HEK293 (cell line): Measurements from ENCODE around the gene CASKIN1.

Experiments used
- CTCF ChIP-seq: fragments of 450-650 bp; formaldehyde crosslinking; IDR thresholded peaks from 2 replicates; pipeline ENCODE4 v1.5.1; 2016; ENCODE audit warnings: missing biosample characterization, missing genetic modification characterization
- KLF1 ChIP-seq: fragments of 450-650 bp; formaldehyde crosslinking; IDR thresholded peaks from 2 replicates; pipeline ENCODE4 v1.5.1; 2016; ENCODE audit warnings: missing biosample characterization, missing genetic modification characterization
- KLF16 ChIP-seq: fragments of 450-650 bp; formaldehyde crosslinking; IDR thresholded peaks from 2 replicates; pipeline ENCODE4 v1.5.1; 2017; ENCODE audit warnings: missing biosample characterization, missing genetic modification characterization
- PRDM10 ChIP-seq: fragments of 450-650 bp; formaldehyde crosslinking; IDR thresholded peaks from 2 replicates; pipeline ENCODE4 v1.5.1; 2016; ENCODE audit warnings: missing biosample characterization, missing genetic modification characterization
- SCRT1 ChIP-seq: fragments of 450-650 bp; formaldehyde crosslinking; IDR thresholded peaks from 2 replicates; pipeline ENCODE4 v1.5.1; 2016; ENCODE audit warnings: missing biosample characterization, missing genetic modification characterization, borderline replicate concordance
- TCF7L2 ChIP-seq: IDR thresholded peaks from 2 replicates; pipeline ENCODE4 v1.6.1; 2011; ENCODE audit warnings: low read depth, mild to moderate bottlenecking, inconsistent platforms, low read length, moderate library complexity, borderline replicate concordance
- ZBTB1 ChIP-seq: fragments of 450-650 bp; formaldehyde crosslinking; IDR thresholded peaks from 2 replicates; pipeline ENCODE4 v1.5.1; 2016; ENCODE audit warnings: missing biosample characterization, missing genetic modification characterization
- ZBTB7A ChIP-seq: fragments of 450-650 bp; formaldehyde crosslinking; IDR thresholded peaks from 2 replicates; pipeline ENCODE4 v1.5.1; 2016; ENCODE audit warnings: low read depth, missing biosample characterization, missing genetic modification characterization
- ZNF211 ChIP-seq: fragments of 450-650 bp; formaldehyde crosslinking; IDR thresholded peaks from 2 replicates; pipeline ENCODE4 v1.5.1; 2016; ENCODE audit warnings: low read depth, missing biosample characterization, missing genetic modification characterization
- ZNF530 ChIP-seq: fragments of 450-650 bp; formaldehyde crosslinking; IDR thresholded peaks from 2 replicates; pipeline ENCODE4 v1.5.1; 2016; ENCODE audit warnings: low read depth, missing biosample characterization, missing genetic modification characterization
- ZNF670 ChIP-seq: fragments of 450-650 bp; formaldehyde crosslinking; IDR thresholded peaks from 2 replicates; pipeline ENCODE4 v1.5.1; 2016; ENCODE audit warnings: missing biosample characterization, missing genetic modification characterization, low read depth

DNA sequence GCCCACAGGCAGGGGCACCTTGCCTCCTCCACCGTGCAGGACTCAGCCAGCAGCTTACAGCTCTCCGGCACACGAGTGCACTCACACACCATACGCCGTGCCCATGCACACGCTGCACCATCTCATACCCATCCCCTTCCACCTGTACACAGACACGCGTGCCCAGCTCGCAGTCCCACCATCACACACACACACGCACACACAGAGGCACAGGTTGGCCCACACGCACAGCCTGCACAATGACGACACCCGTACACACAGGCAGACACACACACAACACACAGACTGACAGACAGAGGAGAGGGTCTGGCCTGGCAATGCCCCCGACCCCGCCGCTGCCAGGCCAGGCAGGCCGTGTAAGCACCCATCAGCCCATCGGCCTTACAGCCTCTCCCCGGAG is 12.1 kb downstream of the CASKIN1 start:
- TF ChIP-seq ZBTB1 (tag by site-specific recombination): no peak
- no peak for TF ChIP-seq KLF1
- TF ChIP-seq CTCF (tag by site-specific recombination): no peak
- no peak for TF ChIP-seq PRDM10
- no peak for TF ChIP-seq KLF16 (tag by site-specific recombination)
- no peak for TF ChIP-seq ZBTB7A (tag by site-specific recombination)
- no peak for TF ChIP-seq ZNF530
- TF ChIP-seq ZNF211: no peak
- no peak for TF ChIP-seq ZNF670 (tag by site-specific recombination)
- no peak for TF ChIP-seq SCRT1 (tag by site-specific recombination)
- TF ChIP-seq TCF7L2: no peak
